ACHN (cell line): ENCODE results near the gene DOC2B.
"Not testable (repeated sequence)": the region's sequence is repeated elsewhere in the genome, so short reads cannot be mapped to it uniquely, and the experiment has no call there.

Experiments used
- DNase-seq: peaks from one replicate; pipeline ENCODE4 v3.0.0-alpha.2; 2015
- in situ Hi-C: cut with HindIII; loops from 2 replicates; pipeline ENCODE4 v1.10.0; 2017; ENCODE audit warnings: low sequenced_read_pairs, low pct_ligation_motif_present, low pct_unique_long_range_greater_than_20kb

The DOC2B gene

GRCh38 chr17:214881-215331, 33.5 kb upstream of the DOC2B start:
- no peak for DNase-seq
- in situ Hi-C loops: no loop called here

- DNase-seq: no peak
- in situ Hi-C loops: no loop called here
Observed at GRCh38 chr17:213286-214105, 32.0 kb upstream of the DOC2B start.

- in situ Hi-C loops: no loop called here
- no peak for DNase-seq
Observed at GRCh38 chr17:210402-210801, 29.0 kb upstream of the DOC2B start.

GRCh38 chr17:208429-208828, 27.0 kb upstream of the DOC2B start:
- DNase-seq: no peak
- in situ Hi-C loops: no loop called here

GRCh38 chr17:207775-208174, 26.3 kb upstream of the DOC2B start:
- in situ Hi-C loops: no loop called here
- no peak for DNase-seq

GRCh38 chr17:206941-207560, 25.6 kb upstream of the DOC2B start:
- no peak for DNase-seq
- in situ Hi-C loops: no loop called here

- in situ Hi-C loops, DNase-seq: not testable (repeated sequence)
Observed at GRCh38 chr17:206484-206883, 25.0 kb upstream of the DOC2B start.

GRCh38 chr17:205817-206216, 24.4 kb upstream of the DOC2B start:
- in situ Hi-C loops: no loop called here
- DNase-seq: no peak

- in situ Hi-C loops: no loop called here
- no peak for DNase-seq
Observed at GRCh38 chr17:205148-205669, 23.8 kb upstream of the DOC2B start.

GRCh38 chr17:204427-205147, 23.1 kb upstream of the DOC2B start:
- in situ Hi-C loops: no loop called here
- no peak for DNase-seq

- in situ Hi-C loops: no loop called here
- DNase-seq: no peak
Observed at GRCh38 chr17:202501-202951, 21.1 kb upstream of the DOC2B start.

- in situ Hi-C loops, DNase-seq: not testable (repeated sequence)
Observed at GRCh38 chr17:201736-202135, 20.3 kb upstream of the DOC2B start.

- DNase-seq, in situ Hi-C loops: not testable (repeated sequence)
Observed at GRCh38 chr17:201257-201656, 19.8 kb upstream of the DOC2B start.

- DNase-seq: no peak
- in situ Hi-C loops: no loop called here
Observed at GRCh38 chr17:200586-200985, 19.1 kb upstream of the DOC2B start.

GRCh38 chr17:199806-200545, 18.5 kb upstream of the DOC2B start:
- DNase-seq: no peak
- in situ Hi-C loops: no loop called here

GRCh38 chr17:199191-199604, 17.7 kb upstream of the DOC2B start:
- in situ Hi-C loops: no loop called here
- no peak for DNase-seq

- DNase-seq, in situ Hi-C loops: not testable (repeated sequence)
Observed at GRCh38 chr17:198225-198624, 16.8 kb upstream of the DOC2B start.

- in situ Hi-C loops: no loop called here
- DNase-seq: no peak
Observed at GRCh38 chr17:197352-197751, 15.9 kb upstream of the DOC2B start.
